Measurements from ENCODE around the gene C20orf141. TPM values are rescaled to one million over a fixed set of nuclear protein-coding genes. Genes with fewer than 3 reads are reported as not detected.
"Not testable (repeated sequence)": the region's sequence is repeated elsewhere in the genome, so short reads cannot be mapped to it uniquely, and the experiment has no call there.

Gene C20orf141
- polyA plus RNA-seq, 3 donors, result 1.4 to 2.0 TPM; not detected in 1

GRCh38 chr20:2798095-2798805, 16.5 kb upstream of the C20orf141 start:
- no peak overlapping the region for H3K27ac ChIP-seq (ENCODE audit: low read depth, low read length)
- WGBS, 3 donors, result 84 to 85% (median 84%) methylated on average over 18 to 19 of the region's 19 CpGs

GRCh38 chr20:2798814-2799213, 16.0 kb upstream of the C20orf141 start:
- 57 to 65% (median 59%) methylated on average over 6 of the region's 6 CpGs for WGBS, 3 donors
- H3K27ac ChIP-seq (ENCODE audit: low read depth, low read length), result no peak overlapping the region

- 34 to 50% (median 47%) methylated on average over 9 of the region's 9 CpGs for WGBS, 3 donors
- H3K27ac ChIP-seq (ENCODE audit: low read depth, low read length), result no peak overlapping the region
Observed at GRCh38 chr20:2799271-2799670, 15.5 kb upstream of the C20orf141 start.

GRCh38 chr20:2799688-2800520, 14.9 kb upstream of the C20orf141 start:
- WGBS, 3 donors, result 2 to 3% (median 3%) methylated on average over 47 to 61 of the region's 61 CpGs
- no peak overlapping the region for H3K27ac ChIP-seq (ENCODE audit: low read depth, low read length)

GRCh38 chr20:2800521-2801285, 14.1 kb upstream of the C20orf141 start, which contains the start of gene CPXM1:
Gene CPXM1, minus strand, starts transcription at chr20:2800627. Its CDS starts 55 bp downstream, at chr20:2800572.
- no peak within 1 kb of the TSS for H3K27ac ChIP-seq (ENCODE audit: low read depth, low read length)
- WGBS, 3 donors, result 2 to 4% (median 2%) methylated on average over 28 to 48 of the region's 52 CpGs

- no peak overlapping the region for H3K27ac ChIP-seq (ENCODE audit: low read depth, low read length)
- 11 to 19% (median 18%) methylated on average over 13 of the region's 13 CpGs for WGBS, 3 donors
Observed at GRCh38 chr20:2801286-2801728, 13.5 kb upstream of the C20orf141 start.

GRCh38 chr20:2804041-2804828, 10.6 kb upstream of the C20orf141 start:
- WGBS, 3 donors, result 54 to 68% (median 67%) methylated on average over 16 of the region's 16 CpGs
- H3K27ac ChIP-seq (ENCODE audit: low read depth, low read length), result no peak overlapping the region

- WGBS, 3 donors, result 14 to 20% (median 17%) methylated on average over 38 to 49 of the region's 49 CpGs
- H3K27ac ChIP-seq (ENCODE audit: low read depth, low read length), result no peak overlapping the region
Observed at GRCh38 chr20:2804852-2805688, 9.7 kb upstream of the C20orf141 start.

GRCh38 chr20:2805689-2806350, 9.0 kb upstream of the C20orf141 start:
- H3K27ac ChIP-seq (ENCODE audit: low read depth, low read length), result no peak overlapping the region
- WGBS, 3 donors, result 23 to 58% (median 55%) methylated on average over 22 of the region's 22 CpGs

- WGBS, 3 donors, result 36 to 64% (median 64%) methylated on average over 4 of the region's 4 CpGs
Observed at GRCh38 chr20:2806351-2806701, 8.5 kb upstream of the C20orf141 start.

GRCh38 chr20:2807019-2807418, 7.8 kb upstream of the C20orf141 start:
- WGBS, 3 donors, result 82 to 88% (median 85%) methylated on average over 4 of the region's 4 CpGs
- no peak overlapping the region for H3K27ac ChIP-seq (ENCODE audit: low read depth, low read length)

More at GRCh38 chr20:2806351-2806701, 8.5 kb upstream of the C20orf141 start:
- no peak overlapping the region for H3K27ac ChIP-seq (ENCODE audit: low read depth, low read length)

- not testable (repeated sequence) for H3K27ac ChIP-seq (ENCODE audit: low read depth, low read length)
- 70 to 91% (median 90%) methylated on average over 9 of the region's 9 CpGs for WGBS, 3 donors
Observed at GRCh38 chr20:2807929-2808328, 6.9 kb upstream of the C20orf141 start.

- H3K27ac ChIP-seq (ENCODE audit: low read depth, low read length), result no peak overlapping the region
- 90 to 95% (median 92%) methylated on average over 10 of the region's 10 CpGs for WGBS, 3 donors
Observed at GRCh38 chr20:2809690-2810089, 5.1 kb upstream of the C20orf141 start.

GRCh38 chr20:2812189-2812588, 2.6 kb upstream of the C20orf141 start:
- H3K27ac ChIP-seq (ENCODE audit: low read depth, low read length), result no peak overlapping the region
- 63 to 87% (median 78%) methylated on average over 3 of the region's 3 CpGs for WGBS, 3 donors

- WGBS, 3 donors, result 96 to 100% (median 100%) methylated on average over 1 of the region's 1 CpG
- no peak overlapping the region for H3K27ac ChIP-seq (ENCODE audit: low read depth, low read length)
Observed at GRCh38 chr20:2814076-2814475, 711 bp upstream of the C20orf141 start.

GRCh38 chr20:2815242-2815900, 584 bp downstream of the C20orf141 start:
- no peak overlapping the region for H3K27ac ChIP-seq (ENCODE audit: low read depth, low read length)
- 90 to 92% (median 90%) methylated on average over 8 of the region's 8 CpGs for WGBS, 3 donors
